ENCODE measurements around the gene GRIK1. TPM values are rescaled to one million over a fixed set of nuclear protein-coding genes. Genes with fewer than 3 reads are reported as not detected.

The GRIK1 gene
- total RNA-seq, 5 donors from 2014 or later (not counting 1 experiment from before 2014, with no cell fraction given) = not detected

DNA sequence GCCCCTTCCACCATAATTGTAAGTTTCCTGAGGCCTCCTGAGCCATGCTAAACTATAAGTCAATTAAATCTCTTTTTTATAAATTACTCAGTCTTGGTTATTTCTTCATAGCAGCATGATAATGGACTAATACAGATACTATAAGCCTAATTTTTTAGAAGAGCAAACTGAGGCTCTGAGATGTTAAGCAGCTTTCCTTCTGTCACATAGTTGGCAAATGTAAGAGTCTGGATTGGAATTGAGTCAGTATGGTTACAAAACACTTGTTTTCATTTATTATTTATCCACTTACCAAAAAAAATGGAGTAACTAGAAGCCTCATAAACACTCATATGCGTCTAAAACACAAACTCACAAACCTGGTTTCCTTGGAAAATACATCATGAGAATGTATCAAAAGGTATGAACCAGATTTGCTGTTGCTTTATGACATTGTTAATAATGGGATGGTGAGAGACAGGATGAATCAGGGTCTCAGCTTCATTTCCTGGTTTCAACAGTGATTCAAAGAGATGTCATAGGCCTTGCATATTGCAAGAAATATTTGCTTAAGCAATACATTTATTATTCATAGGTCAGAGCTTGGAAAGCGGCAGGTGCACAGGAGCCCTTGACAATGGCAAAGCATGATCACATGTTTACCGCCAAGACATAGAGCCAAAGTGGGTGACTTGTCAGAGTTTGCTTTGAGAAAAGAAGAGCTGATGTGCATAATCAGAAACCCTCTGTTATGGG, 221.5 kb downstream of the GRIK1 start:
- CTCF ChIA-PET = interaction anchor here in 1 of 2 donors (0.6 kb wide), 1 partner anchor 143 kb away, joined by 3 read pairs; no protein-coding TSS in a partner anchor
- H3K27ac ChIP-seq (ENCODE audit: low read length) = no peak overlapping the region
- Mint-ChIP-seq H3K4me3 (no peak overlapping the region), H3K36me3 (no peaks in the 10 kb centered on the region), H3K27me3 (peaks cover 3 to 7% of the 10 kb centered on the region in 2 donors), H3K9me3 (peaks cover 0 to 12% (median 3%) of the 10 kb centered on the region in 3 donors), H3K4me1 (no peaks in the 10 kb centered on the region), H3K27ac (no peak overlapping the region)
- WGBS (ENCODE audit: insufficient coverage) = no CpG with 5 or more reads among the region's 3 CpGs
- POLR2A ChIA-PET = no interaction called here
- H3K9me3 ChIP-seq = no peaks in the 10 kb centered on the region
- no peak for DNase-seq
- H3K4me1 ChIP-seq (ENCODE audit: control insufficient read depth in 1 of 2, extremely low read depth in 1 of 2, insufficient read depth in 2 of 2, low read length in 2 of 2) = no peaks in the 10 kb centered on the region
- H3K27me3 ChIP-seq (replicated peaks in 1 of 2; ENCODE audit: control insufficient read depth in 2 of 2, extremely low read depth in 1 of 2, insufficient read depth in 2 of 2, low read length in 1 of 2) = no peaks in the 10 kb centered on the region
- ATAC-seq (replicated peaks in 1 of 4) = no peak
- H3K4me3 ChIP-seq (ENCODE audit: control insufficient read depth in 1 of 2, extremely low read depth in 1 of 2, low read length in 1 of 2) = no peak overlapping the region
- no peaks in the 10 kb centered on the region for H3K36me3 ChIP-seq (ENCODE audit: control insufficient read depth in 2 of 2, extremely low read depth in 1 of 2, insufficient read depth in 1 of 2, low read length in 1 of 2)

DNA sequence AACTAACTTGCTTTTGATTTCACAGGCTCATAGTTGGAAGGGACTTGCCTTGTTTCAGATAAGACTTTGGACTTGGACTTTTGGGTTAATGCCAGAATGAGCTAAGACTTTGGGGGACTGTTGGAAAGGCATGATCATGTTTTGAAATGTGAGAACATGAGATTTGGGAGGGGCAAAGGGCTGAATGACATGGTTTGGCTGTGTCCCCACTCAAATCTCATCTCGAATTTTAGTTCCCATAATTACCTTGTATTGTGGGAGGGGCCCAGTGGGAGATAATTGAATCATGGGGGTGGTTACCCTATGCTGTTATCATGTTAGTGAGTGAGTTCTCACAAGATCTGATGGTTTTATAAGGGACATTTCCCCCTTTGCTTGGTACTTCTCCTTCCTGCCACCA, 222.1 kb downstream of the GRIK1 start:
- H3K4me1 ChIP-seq (ENCODE audit: control insufficient read depth in 1 of 2, extremely low read depth in 1 of 2, insufficient read depth in 2 of 2, low read length in 2 of 2) = no peaks in the 10 kb centered on the region
- CTCF ChIA-PET = no interaction called here
- Mint-ChIP-seq H3K4me1 (no peaks in the 10 kb centered on the region), H3K27me3 (peaks cover 5 to 10% of the 10 kb centered on the region in 2 donors), H3K9me3 (peaks cover 0 to 12% (median 3%) of the 10 kb centered on the region in 3 donors), H3K36me3 (no peaks in the 10 kb centered on the region), H3K4me3 (no peak overlapping the region), H3K27ac (no peak overlapping the region)
- no peaks in the 10 kb centered on the region for H3K36me3 ChIP-seq (ENCODE audit: control insufficient read depth in 2 of 2, extremely low read depth in 1 of 2, insufficient read depth in 1 of 2, low read length in 1 of 2)
- WGBS (ENCODE audit: insufficient coverage) = no CpG with 5 or more reads among the region's 1 CpG
- no peak overlapping the region for H3K27ac ChIP-seq (ENCODE audit: low read length)
- no peaks in the 10 kb centered on the region for H3K9me3 ChIP-seq
- POLR2A ChIA-PET = no interaction called here
- no peak for DNase-seq
- H3K27me3 ChIP-seq (replicated peaks in 1 of 2; ENCODE audit: control insufficient read depth in 2 of 2, extremely low read depth in 1 of 2, insufficient read depth in 2 of 2, low read length in 1 of 2) = no peaks in the 10 kb centered on the region
- no peak overlapping the region for H3K4me3 ChIP-seq (ENCODE audit: control insufficient read depth in 1 of 2, extremely low read depth in 1 of 2, low read length in 1 of 2)
- ATAC-seq (replicated peaks in 1 of 4) = no peak

DNA sequence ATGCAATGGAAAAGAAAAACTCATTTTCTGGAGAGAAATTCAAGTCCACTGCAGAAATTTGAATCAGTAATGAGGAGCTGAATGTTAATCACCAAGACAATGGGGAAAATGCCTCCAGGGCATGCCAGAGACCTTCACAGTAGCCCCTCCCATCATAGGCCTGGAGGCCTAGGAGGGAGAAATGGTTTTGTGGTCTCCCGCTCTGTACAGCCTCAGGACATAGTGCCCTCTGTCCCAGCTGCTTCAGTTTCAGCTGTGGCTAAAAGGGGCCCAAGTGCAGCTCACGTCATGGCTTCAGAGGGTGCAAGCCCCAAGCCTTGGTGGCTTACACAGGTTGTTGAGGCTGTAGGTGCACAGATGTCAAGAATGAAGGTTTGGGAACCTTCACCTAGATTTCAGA, 223.0 kb downstream of the GRIK1 start:
- Mint-ChIP-seq H3K36me3 (no peaks in the 10 kb centered on the region), H3K4me3 (no peak overlapping the region), H3K4me1 (no peaks in the 10 kb centered on the region), H3K27me3 (peaks cover 5 to 10% of the 10 kb centered on the region in 2 donors), H3K27ac (no peak overlapping the region), H3K9me3 (peaks cover 0 to 12% (median 3%) of the 10 kb centered on the region in 3 donors)
- no peaks in the 10 kb centered on the region for H3K36me3 ChIP-seq (ENCODE audit: control insufficient read depth in 2 of 2, extremely low read depth in 1 of 2, insufficient read depth in 1 of 2, low read length in 1 of 2)
- POLR2A ChIA-PET = no interaction called here
- H3K9me3 ChIP-seq = no peaks in the 10 kb centered on the region
- no peaks in the 10 kb centered on the region for H3K27me3 ChIP-seq (replicated peaks in 1 of 2; ENCODE audit: control insufficient read depth in 2 of 2, extremely low read depth in 1 of 2, insufficient read depth in 2 of 2, low read length in 1 of 2)
- DNase-seq (no peak), ATAC-seq (replicated peaks in 1 of 4) (no peak)
- CTCF ChIA-PET = no interaction called here
- WGBS (ENCODE audit: insufficient coverage) = 75% methylated on average over 1 of the region's 2 CpGs
- no peaks in the 10 kb centered on the region for H3K4me1 ChIP-seq (ENCODE audit: control insufficient read depth in 1 of 2, extremely low read depth in 1 of 2, insufficient read depth in 2 of 2, low read length in 2 of 2)
- H3K27ac ChIP-seq (ENCODE audit: low read length) = no peak overlapping the region
- H3K4me3 ChIP-seq (ENCODE audit: control insufficient read depth in 1 of 2, extremely low read depth in 1 of 2, low read length in 1 of 2) = no peak overlapping the region

- Histone ChIP-seq H3K36me3 (ENCODE audit: control insufficient read depth in 2 of 2, extremely low read depth in 1 of 2, insufficient read depth in 1 of 2, low read length in 1 of 2) (no peaks in the 10 kb centered on the region), H3K4me3 (ENCODE audit: control insufficient read depth in 1 of 2, extremely low read depth in 1 of 2, low read length in 1 of 2) (no peak overlapping the region), H3K27me3 (replicated peaks in 1 of 2; ENCODE audit: control insufficient read depth in 2 of 2, extremely low read depth in 1 of 2, insufficient read depth in 2 of 2, low read length in 1 of 2) (no peaks in the 10 kb centered on the region), H3K4me1 (ENCODE audit: control insufficient read depth in 1 of 2, extremely low read depth in 1 of 2, insufficient read depth in 2 of 2, low read length in 2 of 2) (no peaks in the 10 kb centered on the region), H3K27ac (ENCODE audit: low read length) (no peak overlapping the region), H3K9me3 (no peaks in the 10 kb centered on the region)
- ChIA-PET CTCF (no interaction called here), POLR2A (no interaction called here)
- no peak for ATAC-seq (replicated peaks in 1 of 4)
- Mint-ChIP-seq H3K27me3 (peaks cover 5 to 10% of the 10 kb centered on the region in 2 donors), H3K4me1 (no peaks in the 10 kb centered on the region), H3K27ac (no peak overlapping the region), H3K36me3 (no peaks in the 10 kb centered on the region), H3K4me3 (no peak overlapping the region), H3K9me3 (peaks cover 0 to 12% (median 3%) of the 10 kb centered on the region in 3 donors)
- no CpG with 5 or more reads among the region's 2 CpGs for WGBS (ENCODE audit: insufficient coverage)
- DNase-seq = no peak
Measured at GRCh38 chr21:29715089-29715488, 224.7 kb downstream of the GRIK1 start.

DNA sequence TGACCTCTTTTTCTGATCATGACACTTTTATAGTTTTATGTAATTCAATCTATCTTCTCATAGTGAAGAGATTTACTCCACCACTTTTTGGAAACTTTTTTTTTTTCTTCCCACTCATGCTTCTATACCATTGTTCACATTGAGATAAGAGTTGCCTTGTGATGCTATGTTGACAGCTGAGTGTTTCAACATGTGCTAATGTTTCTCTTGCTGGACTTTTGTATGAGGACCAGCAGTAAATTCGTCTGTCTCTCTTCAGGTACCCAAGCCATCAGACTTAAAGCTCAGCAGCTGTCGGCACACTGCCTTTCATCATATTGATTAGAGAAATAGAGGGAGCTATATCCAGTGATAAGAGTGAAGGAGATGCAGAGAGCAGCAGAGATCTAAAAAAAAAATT, 227.0 kb downstream of the GRIK1 start:
- peaks cover 5 to 10% of the 10 kb centered on the region in 2 donors for H3K27me3 Mint-ChIP-seq
- ChIA-PET POLR2A (no interaction called here), CTCF (no interaction called here)
- no peak overlapping the region for H3K27ac Mint-ChIP-seq
- Histone ChIP-seq H3K36me3 (ENCODE audit: control insufficient read depth in 2 of 2, extremely low read depth in 1 of 2, insufficient read depth in 1 of 2, low read length in 1 of 2) (no peaks in the 10 kb centered on the region), H3K4me1 (ENCODE audit: control insufficient read depth in 1 of 2, extremely low read depth in 1 of 2, insufficient read depth in 2 of 2, low read length in 2 of 2) (no peaks in the 10 kb centered on the region), H3K9me3 (no peaks in the 10 kb centered on the region), H3K27me3 (replicated peaks in 1 of 2; ENCODE audit: control insufficient read depth in 2 of 2, extremely low read depth in 1 of 2, insufficient read depth in 2 of 2, low read length in 1 of 2) (no peaks in the 10 kb centered on the region), H3K4me3 (ENCODE audit: control insufficient read depth in 1 of 2, extremely low read depth in 1 of 2, low read length in 1 of 2) (no peak overlapping the region), H3K27ac (ENCODE audit: low read length) (no peak overlapping the region)
- ATAC-seq (replicated peaks in 1 of 4) = no peak
- H3K9me3 Mint-ChIP-seq = peaks cover 0 to 8% (median 3%) of the 10 kb centered on the region in 3 donors
- H3K36me3 Mint-ChIP-seq = no peaks in the 10 kb centered on the region
- no peak overlapping the region for H3K4me3 Mint-ChIP-seq
- H3K4me1 Mint-ChIP-seq = no peaks in the 10 kb centered on the region
- WGBS (ENCODE audit: insufficient coverage) = no CpG with 5 or more reads among the region's 2 CpGs
- no peak for DNase-seq

- H3K36me3 ChIP-seq (ENCODE audit: control insufficient read depth in 2 of 2, extremely low read depth in 1 of 2, insufficient read depth in 1 of 2, low read length in 1 of 2) = no peaks in the 10 kb centered on the region
- no peaks in the 10 kb centered on the region for H3K36me3 Mint-ChIP-seq
- H3K4me3 ChIP-seq (ENCODE audit: control insufficient read depth in 1 of 2, extremely low read depth in 1 of 2, low read length in 1 of 2) = no peak overlapping the region
- POLR2A ChIA-PET = no interaction called here
- no peak overlapping the region for H3K27ac ChIP-seq (ENCODE audit: low read length)
- H3K27me3 Mint-ChIP-seq = peaks cover 5 to 10% of the 10 kb centered on the region in 2 donors
- DNase-seq (no peak), ATAC-seq (replicated peaks in 1 of 4) (no peak)
- no peaks in the 10 kb centered on the region for H3K27me3 ChIP-seq (replicated peaks in 1 of 2; ENCODE audit: control insufficient read depth in 2 of 2, extremely low read depth in 1 of 2, insufficient read depth in 2 of 2, low read length in 1 of 2)
- no peak overlapping the region for H3K4me3 Mint-ChIP-seq
- peaks cover 0 to 5% (median 3%) of the 10 kb centered on the region in 3 donors for H3K9me3 Mint-ChIP-seq
- no peaks in the 10 kb centered on the region for H3K4me1 Mint-ChIP-seq
- CTCF ChIA-PET = no interaction called here
- H3K9me3 ChIP-seq = no peaks in the 10 kb centered on the region
- no peaks in the 10 kb centered on the region for H3K4me1 ChIP-seq (ENCODE audit: control insufficient read depth in 1 of 2, extremely low read depth in 1 of 2, insufficient read depth in 2 of 2, low read length in 2 of 2)
- no peak overlapping the region for H3K27ac Mint-ChIP-seq
Measured at GRCh38 chr21:29711236-29711635, 228.6 kb downstream of the GRIK1 start.

DNA sequence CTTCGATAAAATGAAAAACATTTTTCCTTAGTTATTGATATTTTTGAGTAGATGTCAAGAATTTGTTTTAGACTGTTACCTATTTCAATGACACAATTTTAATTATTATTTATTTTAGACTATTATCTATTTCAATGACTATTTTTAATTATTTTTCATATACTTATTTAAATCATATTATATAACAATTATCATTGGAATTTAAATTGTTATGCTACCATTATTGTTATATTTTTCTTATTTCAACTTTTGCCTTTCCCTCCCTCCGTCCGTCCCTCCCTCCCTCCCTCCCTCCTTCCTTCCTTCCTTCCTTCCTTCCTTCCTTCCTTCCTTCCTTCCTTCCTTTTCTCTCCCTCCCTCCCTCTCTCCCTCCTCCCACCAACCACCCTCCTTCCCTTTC, 229.3 kb downstream of the GRIK1 start:
- H3K36me3 Mint-ChIP-seq = no peaks in the 10 kb centered on the region
- WGBS (ENCODE audit: insufficient coverage) = 50% methylated on average over 2 of the region's 3 CpGs
- POLR2A ChIA-PET = no interaction called here
- H3K36me3 ChIP-seq (ENCODE audit: control insufficient read depth in 2 of 2, extremely low read depth in 1 of 2, insufficient read depth in 1 of 2, low read length in 1 of 2) = no peaks in the 10 kb centered on the region
- H3K27me3 ChIP-seq (replicated peaks in 1 of 2; ENCODE audit: control insufficient read depth in 2 of 2, extremely low read depth in 1 of 2, insufficient read depth in 2 of 2, low read length in 1 of 2) = no peaks in the 10 kb centered on the region
- H3K27ac Mint-ChIP-seq = no peak overlapping the region
- no peaks in the 10 kb centered on the region for H3K4me1 ChIP-seq (ENCODE audit: control insufficient read depth in 1 of 2, extremely low read depth in 1 of 2, insufficient read depth in 2 of 2, low read length in 2 of 2)
- no peak overlapping the region for H3K4me3 ChIP-seq (ENCODE audit: control insufficient read depth in 1 of 2, extremely low read depth in 1 of 2, low read length in 1 of 2)
- ATAC-seq (replicated peaks in 1 of 4) (no peak), DNase-seq (no peak)
- H3K9me3 ChIP-seq = no peaks in the 10 kb centered on the region
- H3K4me3 Mint-ChIP-seq = no peak overlapping the region
- H3K9me3 Mint-ChIP-seq = no peaks in the 10 kb centered on the region
- CTCF ChIA-PET = no interaction called here
- H3K27me3 Mint-ChIP-seq = peaks cover 5 to 10% of the 10 kb centered on the region in 2 donors
- no peaks in the 10 kb centered on the region for H3K4me1 Mint-ChIP-seq
- no peak overlapping the region for H3K27ac ChIP-seq (ENCODE audit: low read length)

Data from T-cell (primary cell).